DLD1 (cell line): ENCODE measurements around the gene DOK6.
"Not testable (repeated sequence)": the region's sequence is repeated elsewhere in the genome, so short reads cannot be mapped to it uniquely, and the experiment has no call there.

Experiments
- in situ Hi-C: cut with HindIII; loops from 2 replicates; pipeline ENCODE4 v1.10.0; 2017; ENCODE audit warnings: low sequenced_read_pairs

DOK6 gene

DNA sequence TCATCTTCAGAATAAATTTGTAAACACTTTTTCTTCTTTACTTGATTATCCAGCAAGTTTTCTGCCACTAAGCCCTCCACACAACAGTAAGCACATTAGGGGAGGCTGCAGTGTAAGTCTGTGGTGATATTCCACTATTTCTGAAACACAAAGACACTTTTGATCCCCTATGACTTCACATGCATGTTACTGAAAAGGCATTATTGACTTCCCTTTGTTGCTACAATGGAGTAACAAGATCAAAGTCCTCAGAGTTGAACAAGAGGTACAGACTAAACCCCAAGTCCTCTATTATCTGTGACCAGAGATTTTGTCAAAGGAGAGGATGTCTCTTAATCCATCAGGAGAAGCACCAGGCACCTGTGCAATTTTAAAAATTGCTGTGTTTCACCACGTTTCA is 389.1 kb downstream of the DOK6 start:
- in situ Hi-C loops: no loop called here

DNA sequence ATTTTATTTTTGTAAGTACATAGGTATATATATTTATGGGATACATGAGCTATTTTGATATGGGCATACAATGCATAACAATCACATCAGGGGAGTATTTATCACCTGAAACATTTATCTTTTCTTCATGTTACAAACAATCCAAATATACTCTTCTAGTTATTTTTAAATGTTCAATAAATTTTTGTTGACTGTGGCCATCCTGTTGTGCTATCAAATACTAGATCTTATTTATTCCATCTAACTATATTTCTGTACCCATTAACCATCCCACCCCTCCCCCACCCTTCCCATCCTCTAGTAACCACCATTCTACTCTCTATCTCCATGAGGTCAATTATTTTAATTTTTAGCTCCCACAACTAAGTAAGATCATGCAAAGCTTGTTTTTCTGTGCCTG is 390.0 kb downstream of the DOK6 start:
- in situ Hi-C loops: no loop called here

DNA sequence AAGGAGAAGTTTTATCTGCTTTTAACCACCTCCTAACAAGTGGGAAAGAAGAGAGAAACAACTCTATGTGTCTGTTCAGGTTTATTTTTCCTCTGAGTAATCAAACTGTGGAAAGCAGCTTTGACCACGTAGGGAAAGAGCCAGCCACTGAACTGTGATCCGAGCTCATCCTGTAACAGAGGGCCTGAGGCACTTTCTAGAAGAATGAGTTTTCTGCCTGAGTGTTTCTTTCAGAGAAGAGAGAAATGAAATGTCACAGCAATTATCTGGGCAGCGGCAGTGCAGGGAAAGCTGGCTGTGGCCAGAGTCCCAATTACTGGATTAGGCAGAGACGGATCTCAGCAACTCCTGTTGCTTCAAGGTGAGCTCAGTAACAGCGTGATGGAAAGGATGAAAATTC is 395.1 kb downstream of the DOK6 start:
- in situ Hi-C loops: no loop called here

DNA sequence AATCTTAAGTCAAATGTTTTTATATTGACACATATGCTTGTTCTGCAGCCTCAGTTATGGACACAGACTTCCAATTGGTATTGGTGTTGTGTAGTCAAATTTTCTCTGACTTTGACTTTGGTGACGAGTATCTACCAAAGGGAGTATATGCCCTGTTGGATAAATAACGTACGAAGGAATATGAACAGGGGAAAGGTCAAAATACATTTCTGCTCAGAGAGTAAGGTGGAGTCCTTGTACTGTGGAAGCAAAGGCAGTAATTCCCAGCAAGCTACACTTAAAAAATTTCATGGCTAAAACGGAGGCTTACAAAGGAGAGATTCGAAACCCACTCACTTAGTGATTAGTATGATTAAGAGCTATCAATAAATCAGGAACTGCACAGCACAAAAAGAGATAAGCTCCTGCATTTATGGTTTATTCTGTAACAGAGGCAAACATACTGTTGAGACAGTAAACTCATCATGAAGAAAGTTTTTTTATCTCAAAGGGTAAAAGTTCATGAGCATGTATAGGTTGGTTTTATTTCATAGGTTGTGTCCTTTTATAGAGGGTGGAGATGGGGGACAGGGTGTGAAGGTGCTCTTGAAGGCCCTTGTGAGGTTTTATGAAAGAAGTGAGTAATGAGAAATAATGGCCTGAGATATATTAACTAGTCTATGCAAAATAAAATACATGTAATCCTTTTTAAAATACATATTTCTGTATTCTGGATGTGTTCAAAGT is 404.3 kb downstream of the DOK6 start:
- in situ Hi-C loops: no loop called here

DNA sequence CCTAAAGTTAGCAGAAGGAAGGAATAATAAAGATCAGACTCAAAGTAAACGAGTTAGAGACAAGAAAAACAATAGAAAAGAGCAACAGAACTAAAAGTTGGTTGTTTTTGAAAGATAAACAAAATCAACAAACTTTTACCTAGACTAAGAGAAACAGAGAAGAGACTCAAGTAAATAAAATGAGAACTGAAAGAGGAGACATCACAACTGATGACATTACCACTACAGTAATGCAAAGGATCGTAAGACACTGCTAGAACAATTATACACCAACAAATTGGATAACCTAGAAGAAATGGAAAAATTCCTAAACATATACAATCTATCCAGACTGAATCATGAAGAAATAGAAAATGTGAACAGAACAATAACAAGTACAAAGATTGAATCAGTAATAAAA is 407.7 kb downstream of the DOK6 start:
- in situ Hi-C loops: no loop called here

DNA sequence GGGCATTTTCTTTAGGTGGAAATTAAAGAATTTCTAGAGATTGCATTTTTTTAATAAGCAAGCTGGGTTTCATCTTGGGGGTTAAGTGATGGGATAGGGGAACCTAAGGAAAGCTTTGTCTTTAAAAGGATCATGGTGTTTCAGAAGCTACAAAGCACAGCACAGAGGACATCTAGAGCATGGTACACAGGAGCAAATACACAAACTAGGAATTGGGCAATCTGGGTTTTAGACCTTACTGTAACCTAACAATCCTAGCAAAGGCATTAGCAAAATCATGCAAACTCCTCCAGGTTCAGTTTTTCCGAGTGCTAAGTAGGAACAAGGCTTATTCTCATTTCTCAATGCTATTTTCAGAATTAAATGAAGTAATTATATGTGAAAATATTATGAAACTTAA is 412.9 kb downstream of the DOK6 start:
- in situ Hi-C loops: no loop called here

DNA sequence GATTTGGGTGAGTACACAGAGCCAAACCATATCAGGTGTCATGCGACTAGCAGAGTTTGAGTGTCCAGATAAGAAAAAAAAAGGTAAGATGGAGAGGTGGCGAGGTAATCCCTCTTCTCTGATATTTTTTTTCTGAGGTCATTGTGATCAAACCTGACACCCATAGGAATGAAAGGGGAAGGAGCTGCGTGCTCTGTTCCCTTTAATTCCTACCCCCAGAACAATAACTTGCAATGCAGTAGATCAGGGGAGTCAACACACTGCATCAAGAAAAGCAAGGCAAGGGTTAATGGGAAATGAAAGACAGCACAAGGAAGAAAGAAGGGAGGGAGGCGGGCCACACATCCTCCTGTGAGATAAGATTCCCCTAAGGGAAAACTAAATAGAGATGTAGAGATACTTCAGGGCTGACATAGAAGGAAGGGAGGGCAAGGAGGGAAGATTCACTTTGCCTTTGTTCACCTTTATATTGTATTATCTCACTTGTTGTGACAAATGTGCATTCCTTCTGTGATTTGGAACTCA is 414.2 kb downstream of the DOK6 start:
- in situ Hi-C loops: no loop called here

DNA sequence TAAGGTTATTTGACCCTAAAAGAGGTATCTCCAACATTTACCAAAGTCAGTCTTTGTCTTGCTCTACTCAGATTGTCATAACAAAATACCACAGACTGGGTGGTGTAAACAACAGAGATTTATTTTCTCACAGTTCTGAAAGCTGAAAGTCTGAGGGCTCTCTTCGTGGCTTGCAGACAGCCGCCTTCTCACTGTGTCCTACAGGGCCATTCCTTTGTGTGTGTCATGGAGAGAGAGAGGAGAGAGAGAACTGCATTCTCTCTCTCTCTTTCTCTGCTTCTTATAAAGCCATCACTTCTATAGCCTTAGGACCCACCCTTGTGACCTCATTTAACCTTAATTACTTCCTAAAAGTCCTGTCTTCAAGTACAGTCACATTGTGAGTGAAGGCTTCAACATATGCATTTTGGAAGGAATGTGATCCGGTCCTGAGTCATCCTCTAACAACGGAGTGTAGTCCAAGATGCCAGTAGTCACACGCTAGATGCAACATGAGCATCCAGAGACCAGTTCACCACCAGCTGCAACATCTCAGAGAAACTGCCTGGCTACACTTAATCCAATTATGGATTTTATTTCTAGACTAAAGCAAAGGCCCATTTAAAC is 416.8 kb downstream of the DOK6 start:
- in situ Hi-C loops: no loop called here

DNA sequence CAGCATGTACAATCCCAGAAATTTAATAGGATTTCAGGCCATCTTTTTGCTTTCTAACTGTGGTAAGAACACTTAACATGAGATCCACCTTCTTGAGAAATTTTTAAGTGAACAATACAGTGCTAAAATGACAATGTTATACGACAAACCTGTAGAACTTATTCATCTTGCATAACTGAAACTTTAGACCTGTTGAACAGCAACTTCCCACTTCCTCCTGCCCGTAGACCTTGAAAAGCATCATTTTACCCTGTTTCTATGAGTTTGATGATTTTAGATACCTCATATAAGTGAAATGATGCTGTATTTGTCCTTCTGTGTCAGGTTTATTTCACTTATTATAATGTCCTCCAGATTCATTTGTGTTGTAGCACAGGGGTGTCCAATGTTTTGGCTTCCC is 418.8 kb downstream of the DOK6 start:
- in situ Hi-C loops: no loop called here

DNA sequence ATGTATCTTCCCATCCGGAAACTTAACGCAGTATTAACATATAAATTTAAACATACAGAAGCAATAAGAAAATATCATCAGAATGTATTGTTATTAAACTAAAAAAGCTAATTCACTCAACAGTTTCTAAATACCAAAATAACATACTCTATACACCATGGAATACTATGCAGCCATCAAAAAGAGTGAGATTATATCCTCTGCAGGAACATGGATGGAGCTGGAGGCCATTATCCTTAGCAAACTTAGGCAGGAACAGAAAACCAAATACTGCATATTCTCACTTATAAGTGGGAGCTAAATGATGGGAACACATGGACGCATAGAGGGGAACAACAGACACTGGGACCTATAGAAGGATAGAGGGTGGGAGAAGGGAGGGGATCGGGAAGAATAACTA is 419.9 kb downstream of the DOK6 start:
- in situ Hi-C loops: no loop called here

DNA sequence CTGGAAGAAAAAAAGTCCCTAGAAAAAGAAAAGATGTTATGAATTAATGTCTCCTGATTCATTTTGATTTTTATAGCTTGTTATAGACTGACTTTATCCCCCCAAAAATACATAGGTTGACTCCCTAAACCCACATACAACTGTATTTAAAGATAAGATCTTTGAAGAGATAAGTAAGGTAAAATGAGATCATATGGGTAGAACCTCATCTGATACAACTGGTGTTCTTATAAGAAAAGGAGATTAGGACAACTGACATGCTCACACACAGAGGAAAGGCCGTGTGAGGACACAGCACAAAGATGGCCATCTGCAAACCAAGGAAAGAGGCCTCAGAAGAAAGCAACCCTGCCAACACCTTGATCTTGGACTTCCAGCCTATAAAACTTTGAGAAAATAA is 429.5 kb downstream of the DOK6 start:
- in situ Hi-C loops: no loop called here

DNA sequence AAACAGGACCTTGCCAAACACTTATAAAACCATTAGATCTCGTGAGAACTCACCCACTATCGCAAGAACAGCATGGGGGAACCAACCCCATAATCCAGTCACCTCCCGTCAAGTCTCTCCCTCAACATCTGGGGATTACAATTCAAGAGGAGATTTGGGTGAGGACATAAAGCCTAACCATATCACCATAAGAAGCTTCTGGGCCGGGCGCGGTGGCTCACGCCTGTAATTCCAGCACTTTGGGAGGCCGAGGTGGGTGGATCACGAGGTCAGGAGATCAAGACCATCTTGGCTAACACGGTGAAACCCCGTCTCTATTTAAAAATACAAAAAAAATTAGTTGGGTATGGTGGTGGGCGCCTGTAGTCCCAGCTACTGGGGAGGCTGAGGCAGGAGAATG is 434.3 kb downstream of the DOK6 start:
- in situ Hi-C loops: not testable (repeated sequence)

DNA sequence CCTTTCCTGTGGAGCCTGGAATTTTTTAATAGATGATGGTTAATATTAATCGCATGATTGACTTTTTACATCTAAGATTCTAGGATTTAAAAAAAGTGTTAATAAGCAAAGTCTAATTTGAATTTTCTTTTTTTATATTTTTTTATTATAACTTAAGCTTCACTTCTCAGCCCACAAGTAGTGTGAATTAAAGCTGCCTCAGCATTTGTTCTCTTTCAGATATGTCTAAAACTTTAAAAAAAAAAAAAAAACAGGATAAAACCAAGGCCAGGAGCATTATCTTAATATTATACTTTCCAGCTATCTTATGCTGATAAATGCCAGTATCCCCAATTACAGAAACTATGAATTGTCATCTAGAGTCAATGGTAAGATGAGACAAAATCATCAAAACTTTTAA is 437.3 kb downstream of the DOK6 start:
- in situ Hi-C loops: no loop called here

DNA sequence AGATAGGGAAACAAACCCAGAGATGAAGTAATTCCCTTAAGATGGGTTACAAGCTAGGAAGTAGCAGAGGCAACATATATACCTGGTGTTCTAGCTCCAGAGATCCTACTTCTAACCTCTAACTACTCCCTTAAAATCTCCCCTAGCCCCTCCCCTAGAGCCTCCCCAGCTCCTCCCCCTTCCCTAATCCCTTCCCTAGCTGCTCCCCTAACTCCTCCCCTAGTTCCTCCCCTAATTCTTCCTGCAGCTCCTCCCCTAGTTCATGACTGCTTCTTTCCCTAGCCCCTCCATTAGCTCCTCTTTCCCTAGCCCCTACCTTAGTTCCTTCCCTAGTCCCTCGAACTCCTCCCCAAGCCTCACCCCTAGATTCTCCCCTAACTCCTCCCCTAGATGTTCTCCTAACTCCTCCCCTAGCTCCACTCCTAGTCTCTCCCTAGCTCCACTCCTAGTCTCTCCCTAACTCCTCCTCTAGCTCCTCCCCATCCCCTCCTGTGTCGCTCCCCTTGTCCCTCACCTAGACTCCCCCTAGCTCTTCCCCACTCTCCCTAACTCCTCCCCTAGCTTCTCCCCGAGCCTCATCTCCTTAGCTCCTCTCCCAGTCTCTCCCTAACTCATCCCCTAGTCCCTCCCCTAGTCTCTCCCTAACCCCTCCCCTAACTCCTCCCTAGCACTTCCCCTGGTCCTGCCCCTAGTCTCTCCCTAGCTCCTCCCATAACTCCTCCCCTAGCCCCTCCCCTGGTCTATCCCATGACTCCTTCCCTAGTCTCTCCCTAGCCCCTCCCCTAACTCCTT is 438.1 kb downstream of the DOK6 start:
- in situ Hi-C loops: no loop called here

DNA sequence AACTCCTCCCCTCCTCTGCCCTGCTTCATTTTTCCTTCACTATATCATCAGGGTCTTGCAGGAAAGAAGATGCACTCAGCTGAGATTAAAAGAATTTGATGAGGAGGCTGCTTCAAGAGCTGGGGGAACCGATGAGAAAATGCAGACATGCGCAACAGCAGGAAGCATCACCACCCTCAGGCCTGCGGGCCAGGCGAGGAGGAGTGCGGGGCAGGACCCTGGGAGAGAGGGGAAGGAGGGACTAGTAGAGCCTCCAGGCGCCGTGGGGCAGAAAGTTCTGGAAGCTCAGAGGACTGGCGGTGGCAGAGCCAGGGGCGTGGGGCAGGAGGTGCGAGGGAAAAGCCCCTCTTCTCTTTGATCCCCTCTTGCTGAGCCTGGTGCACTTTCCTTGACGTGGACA is 438.8 kb downstream of the DOK6 start:
- in situ Hi-C loops: no loop called here

DNA sequence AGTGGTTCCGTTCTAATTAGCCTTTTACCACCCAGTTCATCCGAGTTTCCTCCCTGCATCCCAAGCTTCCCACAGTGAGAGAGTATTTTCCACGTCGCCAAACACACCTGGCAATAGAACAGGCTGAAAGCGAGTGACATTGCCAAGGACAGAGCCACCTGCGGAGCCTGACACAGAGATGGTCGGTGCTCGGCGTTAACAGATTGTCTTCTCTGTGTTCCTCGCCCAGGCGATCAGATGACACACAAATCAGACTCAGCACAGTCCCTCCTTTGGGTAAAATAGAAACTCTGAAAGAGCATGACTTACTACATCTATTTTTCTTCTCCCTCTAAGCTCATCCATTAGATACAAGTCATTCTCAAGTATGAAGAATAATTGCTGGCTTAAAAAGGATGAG is 439.3 kb downstream of the DOK6 start:
- in situ Hi-C loops: no loop called here

DNA sequence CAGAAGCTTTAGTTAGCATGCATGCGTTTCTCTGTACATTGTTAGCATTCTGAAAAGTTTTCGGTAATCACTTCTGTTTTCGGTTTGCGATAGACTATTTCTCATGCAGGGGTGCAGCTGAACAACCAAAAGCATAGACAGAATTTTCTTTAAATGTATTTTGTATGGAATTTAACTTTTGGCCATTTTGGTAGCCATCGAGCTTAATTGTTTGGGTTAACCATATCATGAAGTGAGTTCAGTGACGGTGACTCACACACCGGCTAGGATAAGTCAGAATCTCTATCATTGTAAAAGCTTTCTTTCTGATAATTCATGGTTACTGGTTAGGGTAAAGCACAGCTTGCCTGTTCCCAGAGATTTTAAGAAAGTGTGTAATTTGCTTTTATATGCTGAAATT is 439.8 kb downstream of the DOK6 start:
- in situ Hi-C loops: no loop called here

DNA sequence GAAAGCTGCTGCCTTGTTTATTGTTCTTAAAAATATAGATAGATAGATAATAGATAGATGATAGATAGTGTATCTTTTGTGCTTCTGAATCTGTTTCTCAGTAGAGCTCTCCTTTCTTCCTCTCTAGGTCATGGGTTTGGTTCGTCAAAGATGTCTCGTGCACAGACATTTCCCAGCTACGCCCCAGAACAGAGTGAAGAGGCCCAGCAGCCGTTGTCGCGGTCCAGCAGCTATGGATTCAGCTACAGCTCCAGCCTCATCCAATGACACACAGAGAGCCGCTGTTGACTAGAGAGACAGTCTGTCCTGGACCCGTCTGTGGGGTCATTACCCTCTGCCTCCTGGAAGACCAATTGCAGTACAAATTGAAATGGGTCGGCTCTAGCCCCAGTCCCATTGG is 440.4 kb downstream of the DOK6 start:
- in situ Hi-C loops: no loop called here

DNA sequence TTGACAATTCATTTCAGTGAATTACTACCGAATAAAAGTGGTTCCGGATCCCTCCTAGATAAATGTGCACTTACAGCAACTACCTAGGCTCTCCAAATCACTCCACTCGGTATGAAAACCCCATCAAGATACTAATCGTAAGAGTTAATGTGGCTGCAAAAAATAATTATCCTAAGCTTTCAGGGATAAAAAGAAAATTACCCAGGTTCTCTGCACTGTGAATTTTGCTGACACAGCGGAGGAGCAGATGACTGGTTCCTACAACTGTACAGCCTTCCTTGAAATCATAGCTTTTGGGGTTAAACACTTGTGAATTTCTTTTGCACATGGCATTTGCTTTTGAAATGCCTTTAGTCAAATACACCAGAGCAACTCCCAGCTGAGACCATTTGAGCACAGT is 442.3 kb downstream of the DOK6 start:
- in situ Hi-C loops: no loop called here

DNA sequence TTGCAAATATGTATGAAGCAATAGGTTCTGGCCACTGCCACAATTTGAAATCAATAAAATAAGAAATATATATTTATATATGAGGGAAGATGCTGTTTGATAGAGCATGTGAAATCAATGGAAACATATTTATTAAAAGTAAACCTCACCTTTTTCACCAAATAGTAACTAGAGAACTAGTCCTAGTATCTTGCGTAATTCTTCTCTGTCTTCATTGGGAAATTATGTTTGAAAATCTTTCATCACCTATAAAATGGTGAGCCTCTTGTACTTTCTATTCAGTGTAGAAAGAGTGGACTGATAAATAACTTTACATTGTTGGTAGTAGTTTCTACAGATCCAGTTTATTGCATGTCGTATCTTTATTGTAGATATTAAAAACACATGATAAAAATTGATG is 444.0 kb downstream of the DOK6 start:
- in situ Hi-C loops: no loop called here

DNA sequence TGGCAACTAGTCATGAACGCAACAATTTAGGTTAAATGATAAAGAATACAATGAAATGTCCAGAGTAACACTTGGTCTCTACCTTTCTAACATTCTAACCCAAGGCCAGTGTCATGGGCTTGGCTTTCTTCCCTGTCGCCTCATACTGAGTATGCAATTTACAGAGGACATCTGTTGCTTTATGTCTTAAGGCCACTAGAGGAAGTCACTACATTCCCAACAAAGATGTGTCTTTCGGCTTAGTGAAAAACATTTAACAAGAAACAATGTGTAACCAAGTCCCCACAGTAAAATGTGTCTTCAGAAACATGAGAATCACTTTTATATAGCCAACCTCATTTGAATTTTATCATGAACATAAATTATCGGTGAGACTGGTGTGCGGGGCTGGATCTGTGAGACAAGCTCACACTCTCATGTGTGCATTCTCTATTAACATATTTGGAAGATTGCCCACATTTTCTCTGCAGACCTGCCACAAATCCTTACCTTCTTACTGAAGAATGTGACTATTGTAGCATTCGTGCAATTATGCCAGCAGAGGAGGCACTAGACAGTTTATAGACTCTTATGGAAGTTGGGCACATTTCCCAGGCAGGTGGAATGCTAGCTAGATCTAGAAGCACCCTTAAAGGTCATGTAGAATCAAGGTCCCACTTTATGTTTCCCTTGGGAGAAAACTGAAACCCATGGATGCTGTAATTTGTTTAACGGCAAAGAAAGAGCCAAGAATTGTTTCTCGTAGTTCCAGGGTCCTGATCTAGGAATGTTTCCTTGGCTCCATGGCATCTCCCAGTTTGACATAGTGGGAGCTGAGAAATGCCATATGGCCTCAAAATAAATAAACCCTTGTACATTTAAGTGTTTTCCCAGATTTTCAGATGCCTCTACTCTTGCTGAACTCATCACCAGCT is 445.2 kb downstream of the DOK6 start:
- in situ Hi-C loops: no loop called here
